HG03354 (cell line): ENCODE measurements around the gene SH3BP4.

ENCODE experiments used
- ATAC-seq: cut with Tn5 transposase; IDR thresholded peaks from one replicate; pipeline ENCODE4 v1.9.1; 2021; ENCODE audit warnings: mild to moderate bottlenecking; ENCODE audit not compliant: unreplicated experiment, poor library complexity, severe bottlenecking

Gene SH3BP4

DNA sequence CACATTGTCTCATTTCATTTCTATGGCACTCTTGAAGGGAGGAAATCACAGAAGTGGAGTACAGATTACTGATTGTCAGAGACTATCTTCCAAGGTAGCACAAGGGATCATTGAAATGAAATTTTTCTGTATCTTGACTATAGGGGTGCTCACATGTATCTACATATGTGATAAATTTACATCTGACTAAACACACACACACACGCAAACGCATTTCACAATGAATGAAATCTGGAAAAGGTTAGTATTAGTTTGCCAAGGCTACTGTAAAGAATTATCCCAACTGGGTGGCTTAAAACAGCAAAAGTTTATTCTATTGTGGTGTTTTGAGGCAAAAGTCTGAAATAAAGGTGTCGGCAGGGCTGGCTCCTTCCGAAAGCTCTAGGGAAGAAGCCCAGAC, 144.6 kb downstream of the SH3BP4 start:
- no peak for ATAC-seq

DNA sequence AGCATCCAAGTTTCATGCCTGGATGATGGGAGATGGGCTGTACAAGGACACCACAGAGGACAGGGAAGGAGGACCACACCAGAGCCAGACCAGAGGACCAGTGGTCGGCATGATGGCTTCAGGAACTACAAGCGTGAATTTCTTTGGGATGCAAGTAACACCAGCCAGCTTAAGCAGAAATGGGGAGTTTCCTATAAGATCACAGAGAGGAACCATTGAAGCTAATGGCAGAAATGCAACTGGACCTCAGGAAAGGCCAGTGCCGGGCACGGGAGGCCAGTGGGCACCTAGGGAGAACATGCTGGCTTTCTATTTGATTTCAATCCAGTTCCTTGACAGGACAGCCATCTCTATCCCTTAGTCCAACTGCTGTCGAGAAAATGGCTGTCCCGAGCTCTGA, 145.4 kb downstream of the SH3BP4 start:
- no peak for ATAC-seq

DNA sequence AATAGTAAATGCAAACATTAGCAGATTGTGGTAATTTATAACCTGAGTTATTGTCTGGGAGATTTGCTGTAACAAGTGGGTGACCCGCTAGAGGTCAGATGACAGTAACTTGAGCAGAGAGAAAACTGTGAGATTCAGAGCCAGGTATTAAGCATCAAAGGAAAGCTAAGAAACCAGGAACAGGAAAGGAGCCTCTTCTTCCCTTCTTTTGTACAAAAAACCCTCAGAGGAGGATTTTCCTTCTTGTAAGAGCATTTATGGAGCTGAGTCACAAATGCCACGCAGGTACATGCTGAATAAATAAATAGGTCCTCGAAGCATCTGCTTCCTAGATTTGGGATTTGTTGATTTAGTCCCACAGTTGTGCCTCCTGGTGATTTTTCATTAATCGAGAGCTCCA, 146.5 kb downstream of the SH3BP4 start:
- ATAC-seq, result no peak

DNA sequence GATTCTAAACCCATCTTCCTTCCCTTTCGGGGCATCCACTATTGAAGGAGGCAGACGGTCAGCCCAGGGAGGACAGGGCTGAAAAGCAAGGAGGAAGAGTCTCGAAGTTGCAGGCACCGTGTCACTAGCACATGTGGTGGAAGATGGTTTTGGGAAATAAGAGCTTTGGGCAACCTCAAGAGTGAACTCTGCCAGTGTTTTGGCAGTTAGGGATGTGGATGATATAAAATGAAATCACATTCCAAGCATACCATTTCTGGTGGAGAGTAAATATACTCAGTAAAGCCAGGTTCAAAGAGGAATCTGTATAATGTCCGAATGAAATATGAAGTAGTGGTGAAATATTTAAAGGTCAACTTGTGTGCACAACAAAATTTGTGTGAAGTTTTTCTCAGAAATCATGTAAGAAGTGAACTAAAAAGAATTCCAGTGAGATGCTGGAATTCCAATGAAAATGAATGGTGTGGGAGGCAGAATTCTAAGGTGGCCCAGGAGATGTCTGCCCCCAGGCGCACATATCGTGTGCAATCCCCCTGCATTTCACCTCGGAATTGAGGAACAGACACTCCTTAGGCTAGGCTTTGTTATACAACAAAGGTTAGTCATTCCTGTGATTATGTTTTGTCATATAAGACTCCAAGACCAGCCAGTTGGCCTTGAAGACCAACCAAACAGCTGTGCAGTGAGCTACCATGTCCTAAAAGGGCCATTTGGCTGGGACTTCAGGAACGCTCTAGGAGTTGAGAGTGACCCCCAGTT, 147.1 kb downstream of the SH3BP4 start:
- no peak for ATAC-seq

DNA sequence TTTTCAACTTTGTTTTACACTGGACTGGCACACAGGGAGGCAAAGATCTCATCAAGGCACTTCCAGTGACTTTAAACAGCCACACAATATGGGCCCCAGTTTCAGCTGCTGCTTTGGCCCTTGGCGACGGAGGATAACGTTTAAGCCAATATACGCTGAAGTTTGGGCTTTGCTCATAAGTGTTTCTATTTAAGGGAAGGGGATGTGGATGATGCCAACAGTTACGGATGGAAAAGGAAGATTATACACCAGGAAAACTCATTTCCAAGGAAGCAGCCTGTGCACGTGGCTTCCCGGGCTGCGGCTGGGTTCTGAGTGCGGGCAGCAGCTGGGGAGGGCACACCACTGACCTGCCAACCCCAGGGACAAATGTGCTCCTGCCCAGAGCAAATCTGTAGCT, 151.1 kb downstream of the SH3BP4 start:
- no peak for ATAC-seq
